HEK293 (cell line): Measurements from ENCODE around the gene ITGB6.

Source experiments
- CTCF ChIA-PET: fragments of 350-600 bp; formaldehyde crosslinking; extraction: SDS; loops from one replicate; lab custom pipeline; 2021; ENCODE audit warnings: antibody characterized with exemption; lab: Yijun Ruan, JAX
- POLR2A ChIA-PET: fragments of 300-600 bp; formaldehyde crosslinking; extraction: SDS; loops from one replicate; lab custom pipeline; 2020; ENCODE audit warnings: antibody characterized with exemption, inconsistent platforms; lab: Yijun Ruan, JAX
- H3K27ac ChIP-seq: fragments of 200-500 bp; sonication (Bioruptor generic); 2 replicates; pipeline ENCODE4 v1.5.1; 2014; ENCODE audit warnings: low read depth, low read length, control low read depth, inconsistent platforms; ENCODE audit errors: extremely low read depth
- H3K36me3 ChIP-seq, 2 experiments: fragments of 200-500 bp in 1 of 2; sonication (Bioruptor generic) in 1 of 2; 1 replicate in 1 of 2; 2 replicates in 1 of 2; pipeline ENCODE4 v1.5.1; 2014 to 2017; ENCODE audit warnings: inconsistent platforms in 2 of 2, low read length in 2 of 2; ENCODE audit not compliant: control insufficient read depth in 2 of 2, insufficient read depth in 1 of 2
- H3K4me1 ChIP-seq: fragments of 200-500 bp; sonication (Bioruptor generic); 2 replicates; pipeline ENCODE4 v1.5.1; 2014; ENCODE audit warnings: mild to moderate bottlenecking, low read length, inconsistent platforms; ENCODE audit not compliant: control insufficient read depth, insufficient read depth
- H3K4me3 ChIP-seq: 2 replicates; pipeline ENCODE4 v1.5.1; 2011; ENCODE audit warnings: low read depth, mild to moderate bottlenecking, control low read depth, low read length, moderate library complexity
- H3K9me3 ChIP-seq: fragments of 200-500 bp; sonication (Bioruptor generic); 2 replicates; pipeline ENCODE4 v1.5.1; 2014; ENCODE audit warnings: low read depth, low read length, inconsistent platforms; ENCODE audit not compliant: control insufficient read depth, insufficient read depth
- KLF1 ChIP-seq: fragments of 450-650 bp; formaldehyde crosslinking; IDR thresholded peaks from 2 replicates; pipeline ENCODE4 v1.5.1; 2016; ENCODE audit warnings: missing biosample characterization, missing genetic modification characterization
- KLF8 ChIP-seq: fragments of 450-650 bp; formaldehyde crosslinking; IDR thresholded peaks from 2 replicates; pipeline ENCODE4 v1.5.1; 2016; ENCODE audit warnings: missing biosample characterization, missing genetic modification characterization
- PRDM1 ChIP-seq: fragments of 450-650 bp; formaldehyde crosslinking; IDR thresholded peaks from 2 replicates; pipeline ENCODE4; 2016; ENCODE audit warnings: missing biosample characterization, missing genetic modification characterization
- ZBTB48 ChIP-seq: fragments of 450-650 bp; formaldehyde crosslinking; IDR thresholded peaks from 2 replicates; pipeline ENCODE4 v1.5.1; 2016; ENCODE audit warnings: missing biosample characterization, missing genetic modification characterization
- ZEB2 ChIP-seq: fragments of 450-650 bp; formaldehyde crosslinking; IDR thresholded peaks from 2 replicates; pipeline ENCODE4 v1.5.1; 2016; ENCODE audit warnings: missing biosample characterization, missing genetic modification characterization
- ZFP37 ChIP-seq: fragments of 450-650 bp; formaldehyde crosslinking; IDR thresholded peaks from 2 replicates; pipeline ENCODE4 v1.5.1; 2016; ENCODE audit warnings: missing biosample characterization, missing genetic modification characterization
- ZNF10 ChIP-seq: fragments of 450-650 bp; formaldehyde crosslinking; IDR thresholded peaks from 2 replicates; pipeline ENCODE4 v1.5.1; 2017; ENCODE audit warnings: missing biosample characterization, missing genetic modification characterization
- ZNF146 ChIP-seq: fragments of 450-650 bp; formaldehyde crosslinking; IDR thresholded peaks from 2 replicates; pipeline ENCODE4 v1.5.1; 2016; ENCODE audit warnings: missing biosample characterization, missing genetic modification characterization
- ZNF214 ChIP-seq: fragments of 450-650 bp; formaldehyde crosslinking; IDR thresholded peaks from 2 replicates; pipeline ENCODE4 v1.5.1; 2017; ENCODE audit warnings: missing biosample characterization, mild to moderate bottlenecking, missing genetic modification characterization, borderline replicate concordance
- ZNF266 ChIP-seq: fragments of 450-650 bp; formaldehyde crosslinking; IDR thresholded peaks from 2 replicates; pipeline ENCODE4 v1.5.1; 2016; ENCODE audit warnings: missing biosample characterization, missing genetic modification characterization, low read depth
- ZNF274 ChIP-seq, 2 experiments: fragments of 200-500 bp in 1 of 2; fragments of 450-650 bp in 1 of 2; sonication (Bioruptor generic) in 1 of 2; formaldehyde crosslinking in 1 of 2; IDR thresholded peaks; 2 replicates each; pipeline versions ENCODE4 v1.5.1 to v1.6.1; 2014 to 2016; ENCODE audit warnings: borderline replicate concordance in 1 of 2, inconsistent platforms in 1 of 2, low read length in 1 of 2, missing biosample characterization in 1 of 2, missing genetic modification characterization in 1 of 2
- ZNF292 ChIP-seq: fragments of 450-650 bp; formaldehyde crosslinking; IDR thresholded peaks from 2 replicates; pipeline ENCODE4 v1.5.1; 2016; ENCODE audit warnings: low read depth, missing biosample characterization, missing genetic modification characterization, borderline replicate concordance
- ZNF501 ChIP-seq: fragments of 450-650 bp; formaldehyde crosslinking; IDR thresholded peaks from 2 replicates; pipeline ENCODE4 v1.5.1; 2016; ENCODE audit warnings: missing biosample characterization, missing genetic modification characterization
- ZNF571 ChIP-seq: fragments of 450-650 bp; formaldehyde crosslinking; IDR thresholded peaks from 2 replicates; pipeline ENCODE4 v1.5.0; 2017; ENCODE audit warnings: missing biosample characterization, missing genetic modification characterization
- ZNF785 ChIP-seq: fragments of 450-650 bp; formaldehyde crosslinking; IDR thresholded peaks from 2 replicates; pipeline ENCODE4 v1.5.1; 2016; ENCODE audit warnings: missing biosample characterization, missing genetic modification characterization
- ZNF792 ChIP-seq: fragments of 450-650 bp; formaldehyde crosslinking; IDR thresholded peaks from 2 replicates; pipeline ENCODE4 v1.5.1; 2016; ENCODE audit warnings: missing biosample characterization, missing genetic modification characterization
- TF ChIP-seq, protein P1 (sequence below): fragments of 450-650 bp; formaldehyde crosslinking; IDR thresholded peaks from 2 replicates; pipeline ENCODE4 v1.5.1; 2016; ENCODE audit warnings: missing biosample characterization, missing genetic modification characterization, borderline replicate concordance
- TF ChIP-seq, protein P2 (sequence below): fragments of 450-650 bp; formaldehyde crosslinking; IDR thresholded peaks from 2 replicates; pipeline ENCODE4 v1.5.1; 2016; ENCODE audit warnings: missing biosample characterization, missing genetic modification characterization, borderline replicate concordance
- TF ChIP-seq, protein P3 (sequence below): fragments of 450-650 bp; formaldehyde crosslinking; IDR thresholded peaks from 2 replicates; pipeline ENCODE4 v1.5.1; 2016; ENCODE audit warnings: missing biosample characterization, missing genetic modification characterization
- TF ChIP-seq, protein P4 (sequence below): fragments of 450-650 bp; formaldehyde crosslinking; IDR thresholded peaks from 2 replicates; pipeline ENCODE4 v1.5.0; 2017; ENCODE audit warnings: missing biosample characterization, missing genetic modification characterization, borderline replicate concordance

ITGB6 gene

DNA sequence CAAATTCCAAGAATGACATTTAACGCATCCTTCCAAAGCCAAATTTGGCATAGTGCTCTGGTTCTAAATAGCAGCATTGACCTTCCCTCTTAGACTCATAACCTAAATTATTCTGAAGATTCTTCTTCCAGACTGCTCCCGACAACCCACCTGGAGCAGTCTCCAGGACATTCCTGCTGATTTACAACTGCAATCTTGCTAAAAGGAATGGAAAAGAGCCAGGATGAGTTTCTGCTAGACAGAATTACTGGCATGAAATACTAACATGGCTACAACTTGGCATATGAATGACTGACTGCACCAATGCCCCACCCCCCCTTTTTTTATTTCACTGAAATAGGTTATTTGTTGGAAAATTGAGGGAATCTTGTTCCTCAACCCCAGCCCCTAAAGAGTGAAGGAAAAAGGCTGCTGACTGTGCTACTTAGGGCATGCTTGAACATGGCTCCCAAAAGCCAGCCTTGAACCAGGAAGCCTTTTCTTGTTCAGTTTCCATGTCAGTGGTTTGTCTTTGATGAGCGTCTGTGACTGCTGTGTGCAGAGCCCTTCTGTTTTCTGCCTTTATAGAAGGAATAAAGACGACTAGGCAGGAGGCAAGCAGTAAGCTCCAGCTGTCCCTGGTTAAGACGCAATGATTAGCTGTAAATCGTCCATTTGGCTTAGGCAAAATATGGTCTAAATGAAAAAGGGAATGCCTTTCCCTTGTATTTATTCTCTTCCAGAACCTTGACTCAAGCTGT is 47.4 kb upstream of the ITGB6 start (continued):
- TF ChIP-seq, protein P1, sequence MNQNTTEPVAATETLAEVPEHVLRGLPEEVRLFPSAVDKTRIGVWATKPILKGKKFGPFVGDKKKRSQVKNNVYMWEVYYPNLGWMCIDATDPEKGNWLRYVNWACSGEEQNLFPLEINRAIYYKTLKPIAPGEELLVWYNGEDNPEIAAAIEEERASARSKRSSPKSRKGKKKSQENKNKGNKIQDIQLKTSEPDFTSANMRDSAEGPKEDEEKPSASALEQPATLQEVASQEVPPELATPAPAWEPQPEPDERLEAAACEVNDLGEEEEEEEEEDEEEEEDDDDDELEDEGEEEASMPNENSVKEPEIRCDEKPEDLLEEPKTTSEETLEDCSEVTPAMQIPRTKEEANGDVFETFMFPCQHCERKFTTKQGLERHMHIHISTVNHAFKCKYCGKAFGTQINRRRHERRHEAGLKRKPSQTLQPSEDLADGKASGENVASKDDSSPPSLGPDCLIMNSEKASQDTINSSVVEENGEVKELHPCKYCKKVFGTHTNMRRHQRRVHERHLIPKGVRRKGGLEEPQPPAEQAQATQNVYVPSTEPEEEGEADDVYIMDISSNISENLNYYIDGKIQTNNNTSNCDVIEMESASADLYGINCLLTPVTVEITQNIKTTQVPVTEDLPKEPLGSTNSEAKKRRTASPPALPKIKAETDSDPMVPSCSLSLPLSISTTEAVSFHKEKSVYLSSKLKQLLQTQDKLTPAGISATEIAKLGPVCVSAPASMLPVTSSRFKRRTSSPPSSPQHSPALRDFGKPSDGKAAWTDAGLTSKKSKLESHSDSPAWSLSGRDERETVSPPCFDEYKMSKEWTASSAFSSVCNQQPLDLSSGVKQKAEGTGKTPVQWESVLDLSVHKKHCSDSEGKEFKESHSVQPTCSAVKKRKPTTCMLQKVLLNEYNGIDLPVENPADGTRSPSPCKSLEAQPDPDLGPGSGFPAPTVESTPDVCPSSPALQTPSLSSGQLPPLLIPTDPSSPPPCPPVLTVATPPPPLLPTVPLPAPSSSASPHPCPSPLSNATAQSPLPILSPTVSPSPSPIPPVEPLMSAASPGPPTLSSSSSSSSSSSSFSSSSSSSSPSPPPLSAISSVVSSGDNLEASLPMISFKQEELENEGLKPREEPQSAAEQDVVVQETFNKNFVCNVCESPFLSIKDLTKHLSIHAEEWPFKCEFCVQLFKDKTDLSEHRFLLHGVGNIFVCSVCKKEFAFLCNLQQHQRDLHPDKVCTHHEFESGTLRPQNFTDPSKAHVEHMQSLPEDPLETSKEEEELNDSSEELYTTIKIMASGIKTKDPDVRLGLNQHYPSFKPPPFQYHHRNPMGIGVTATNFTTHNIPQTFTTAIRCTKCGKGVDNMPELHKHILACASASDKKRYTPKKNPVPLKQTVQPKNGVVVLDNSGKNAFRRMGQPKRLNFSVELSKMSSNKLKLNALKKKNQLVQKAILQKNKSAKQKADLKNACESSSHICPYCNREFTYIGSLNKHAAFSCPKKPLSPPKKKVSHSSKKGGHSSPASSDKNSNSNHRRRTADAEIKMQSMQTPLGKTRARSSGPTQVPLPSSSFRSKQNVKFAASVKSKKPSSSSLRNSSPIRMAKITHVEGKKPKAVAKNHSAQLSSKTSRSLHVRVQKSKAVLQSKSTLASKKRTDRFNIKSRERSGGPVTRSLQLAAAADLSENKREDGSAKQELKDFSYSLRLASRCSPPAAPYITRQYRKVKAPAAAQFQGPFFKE (tag by site-specific recombination): no peak
- no peak for TF ChIP-seq ZNF501 (tag by site-specific recombination)
- TF ChIP-seq KLF8 (tag by site-specific recombination): no peak
- TF ChIP-seq ZNF792 (tag by site-specific recombination): no peak
- TF ChIP-seq ZEB2 (tag by site-specific recombination): no peak
- TF ChIP-seq, protein P2, sequence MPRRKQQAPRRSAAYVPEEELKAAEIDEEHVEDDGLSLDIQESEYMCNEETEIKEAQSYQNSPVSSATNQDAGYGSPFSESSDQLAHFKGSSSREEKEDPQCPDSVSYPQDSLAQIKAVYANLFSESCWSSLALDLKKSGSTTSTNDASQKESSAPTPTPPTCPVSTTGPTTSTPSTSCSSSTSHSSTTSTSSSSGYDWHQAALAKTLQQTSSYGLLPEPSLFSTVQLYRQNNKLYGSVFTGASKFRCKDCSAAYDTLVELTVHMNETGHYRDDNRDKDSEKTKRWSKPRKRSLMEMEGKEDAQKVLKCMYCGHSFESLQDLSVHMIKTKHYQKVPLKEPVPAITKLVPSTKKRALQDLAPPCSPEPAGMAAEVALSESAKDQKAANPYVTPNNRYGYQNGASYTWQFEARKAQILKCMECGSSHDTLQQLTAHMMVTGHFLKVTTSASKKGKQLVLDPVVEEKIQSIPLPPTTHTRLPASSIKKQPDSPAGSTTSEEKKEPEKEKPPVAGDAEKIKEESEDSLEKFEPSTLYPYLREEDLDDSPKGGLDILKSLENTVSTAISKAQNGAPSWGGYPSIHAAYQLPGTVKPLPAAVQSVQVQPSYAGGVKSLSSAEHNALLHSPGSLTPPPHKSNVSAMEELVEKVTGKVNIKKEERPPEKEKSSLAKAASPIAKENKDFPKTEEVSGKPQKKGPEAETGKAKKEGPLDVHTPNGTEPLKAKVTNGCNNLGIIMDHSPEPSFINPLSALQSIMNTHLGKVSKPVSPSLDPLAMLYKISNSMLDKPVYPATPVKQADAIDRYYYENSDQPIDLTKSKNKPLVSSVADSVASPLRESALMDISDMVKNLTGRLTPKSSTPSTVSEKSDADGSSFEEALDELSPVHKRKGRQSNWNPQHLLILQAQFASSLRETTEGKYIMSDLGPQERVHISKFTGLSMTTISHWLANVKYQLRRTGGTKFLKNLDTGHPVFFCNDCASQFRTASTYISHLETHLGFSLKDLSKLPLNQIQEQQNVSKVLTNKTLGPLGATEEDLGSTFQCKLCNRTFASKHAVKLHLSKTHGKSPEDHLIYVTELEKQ (tag by site-specific recombination): no peak
- TF ChIP-seq ZFP37 (tag by site-specific recombination): no peak
- TF ChIP-seq, protein P3, sequence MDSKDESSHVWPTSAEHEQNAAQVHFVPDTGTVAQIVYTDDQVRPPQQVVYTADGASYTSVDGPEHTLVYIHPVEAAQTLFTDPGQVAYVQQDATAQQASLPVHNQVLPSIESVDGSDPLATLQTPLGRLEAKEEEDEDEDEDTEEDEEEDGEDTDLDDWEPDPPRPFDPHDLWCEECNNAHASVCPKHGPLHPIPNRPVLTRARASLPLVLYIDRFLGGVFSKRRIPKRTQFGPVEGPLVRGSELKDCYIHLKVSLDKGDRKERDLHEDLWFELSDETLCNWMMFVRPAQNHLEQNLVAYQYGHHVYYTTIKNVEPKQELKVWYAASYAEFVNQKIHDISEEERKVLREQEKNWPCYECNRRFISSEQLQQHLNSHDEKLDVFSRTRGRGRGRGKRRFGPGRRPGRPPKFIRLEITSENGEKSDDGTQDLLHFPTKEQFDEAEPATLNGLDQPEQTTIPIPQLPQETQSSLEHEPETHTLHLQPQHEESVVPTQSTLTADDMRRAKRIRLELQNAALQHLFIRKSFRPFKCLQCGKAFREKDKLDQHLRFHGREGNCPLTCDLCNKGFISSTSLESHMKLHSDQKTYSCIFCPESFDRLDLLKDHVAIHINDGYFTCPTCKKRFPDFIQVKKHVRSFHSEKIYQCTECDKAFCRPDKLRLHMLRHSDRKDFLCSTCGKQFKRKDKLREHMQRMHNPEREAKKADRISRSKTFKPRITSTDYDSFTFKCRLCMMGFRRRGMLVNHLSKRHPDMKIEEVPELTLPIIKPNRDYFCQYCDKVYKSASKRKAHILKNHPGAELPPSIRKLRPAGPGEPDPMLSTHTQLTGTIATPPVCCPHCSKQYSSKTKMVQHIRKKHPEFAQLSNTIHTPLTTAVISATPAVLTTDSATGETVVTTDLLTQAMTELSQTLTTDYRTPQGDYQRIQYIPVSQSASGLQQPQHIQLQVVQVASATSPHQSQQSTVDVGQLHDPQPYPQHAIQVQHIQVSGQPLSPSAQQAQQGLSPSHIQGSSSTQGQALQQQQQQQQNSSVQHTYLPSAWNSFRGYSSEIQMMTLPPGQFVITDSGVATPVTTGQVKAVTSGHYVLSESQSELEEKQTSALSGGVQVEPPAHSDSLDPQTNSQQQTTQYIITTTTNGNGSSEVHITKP (tag by site-specific recombination): no peak
- TF ChIP-seq ZNF292 (tag by site-specific recombination): no peak
- TF ChIP-seq ZNF274 (IDR thresholded peaks at IDR 0.05; ENCODE audit: low read length): no peak
- TF ChIP-seq ZNF274 (tag by site-specific recombination; IDR thresholded peaks at IDR 0.05; ENCODE audit: borderline replicate concordance): no peak

- POLR2A ChIA-PET: no interaction called here
- TF ChIP-seq ZNF10 (tag by site-specific recombination): no peak
- TF ChIP-seq, protein P4, sequence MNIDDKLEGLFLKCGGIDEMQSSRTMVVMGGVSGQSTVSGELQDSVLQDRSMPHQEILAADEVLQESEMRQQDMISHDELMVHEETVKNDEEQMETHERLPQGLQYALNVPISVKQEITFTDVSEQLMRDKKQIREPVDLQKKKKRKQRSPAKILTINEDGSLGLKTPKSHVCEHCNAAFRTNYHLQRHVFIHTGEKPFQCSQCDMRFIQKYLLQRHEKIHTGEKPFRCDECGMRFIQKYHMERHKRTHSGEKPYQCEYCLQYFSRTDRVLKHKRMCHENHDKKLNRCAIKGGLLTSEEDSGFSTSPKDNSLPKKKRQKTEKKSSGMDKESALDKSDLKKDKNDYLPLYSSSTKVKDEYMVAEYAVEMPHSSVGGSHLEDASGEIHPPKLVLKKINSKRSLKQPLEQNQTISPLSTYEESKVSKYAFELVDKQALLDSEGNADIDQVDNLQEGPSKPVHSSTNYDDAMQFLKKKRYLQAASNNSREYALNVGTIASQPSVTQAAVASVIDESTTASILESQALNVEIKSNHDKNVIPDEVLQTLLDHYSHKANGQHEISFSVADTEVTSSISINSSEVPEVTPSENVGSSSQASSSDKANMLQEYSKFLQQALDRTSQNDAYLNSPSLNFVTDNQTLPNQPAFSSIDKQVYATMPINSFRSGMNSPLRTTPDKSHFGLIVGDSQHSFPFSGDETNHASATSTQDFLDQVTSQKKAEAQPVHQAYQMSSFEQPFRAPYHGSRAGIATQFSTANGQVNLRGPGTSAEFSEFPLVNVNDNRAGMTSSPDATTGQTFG (tag by site-specific recombination): no peak
- TF ChIP-seq ZNF792 (tag by site-specific recombination): no peak
- no peak for TF ChIP-seq ZNF266 (tag by site-specific recombination)
- TF ChIP-seq KLF1 (tag by site-specific recombination): no peak
- no peak for TF ChIP-seq ZNF146 (tag by site-specific recombination)
- TF ChIP-seq ZBTB48: no peak
- TF ChIP-seq ZNF571 (tag by site-specific recombination): no peak
- no peak for TF ChIP-seq PRDM1 (tag by site-specific recombination)
- TF ChIP-seq ZNF214 (tag by site-specific recombination): no peak
- no peak for TF ChIP-seq ZNF785 (tag by site-specific recombination)
Observed at GRCh38 chr2:160246356-160246755, 46.3 kb upstream of the ITGB6 start.

More at GRCh38 chr2:160246356-160246755, 46.3 kb upstream of the ITGB6 start:
- Histone ChIP-seq H3K4me1 (peaks cover 11% of the 10 kb centered on the region), H3K9me3 (no peaks in the 10 kb centered on the region), H3K36me3 (no peaks in the 10 kb centered on the region), H3K4me3 (no peak overlapping the region), H3K27ac (no peak overlapping the region)
- CTCF ChIA-PET: no interaction called here
